SK-N-SH treated with all-trans-retinoic acid at 6 μM for 48 hours (cell line): Measurements from ENCODE around the gene ZBTB7C.

Experiments used
- ATAC-seq: fragments of 200-7000 bp; cut with Tn5 transposase; 3 replicates; pipeline ENCODE4 v1.9.1; 2020; ENCODE audit warnings: mild to moderate bottlenecking, moderate library complexity
- ARNTL ChIP-seq: fragments of 450-650 bp; formaldehyde crosslinking; IDR thresholded peaks from 2 replicates; pipeline ENCODE4 v1.5.0; 2020; ENCODE audit warnings: low read depth, mild to moderate bottlenecking, moderate library complexity, borderline replicate concordance
- BACH2 ChIP-seq: fragments of 250-450 bp; sonication (Bioruptor Pico); IDR thresholded peaks from 2 replicates; pipeline ENCODE4 v1.9.0; 2021; ENCODE audit warnings: mild to moderate bottlenecking, borderline replicate concordance
- CSDC2 ChIP-seq: fragments of 250-450 bp; sonication (Bioruptor Pico); IDR thresholded peaks from 2 replicates; pipeline ENCODE4 v1.5.0; 2020; ENCODE audit warnings: mild to moderate bottlenecking, moderate library complexity
- ESRRG ChIP-seq: fragments of 250-450 bp; sonication (Bioruptor Pico); IDR thresholded peaks from 2 replicates; pipeline ENCODE4 v1.6.1; 2021; ENCODE audit warnings: mild to moderate bottlenecking
- GLIS3 ChIP-seq: fragments of 250-450 bp; sonication (Bioruptor Pico); IDR thresholded peaks from 2 replicates; pipeline ENCODE4 v1.5.0; 2020; ENCODE audit warnings: mild to moderate bottlenecking, moderate library complexity
- ISL1 ChIP-seq: fragments of 250-450 bp; sonication (Bioruptor Pico); IDR thresholded peaks from 2 replicates; pipeline ENCODE4 v2.1.2; 2022; ENCODE audit warnings: mild to moderate bottlenecking, moderate library complexity
- OSR1 ChIP-seq: fragments of 250-450 bp; sonication (Bioruptor Pico); IDR thresholded peaks from 2 replicates; pipeline ENCODE4 v1.8.0; 2022; ENCODE audit warnings: moderate library complexity, mild to moderate bottlenecking, inconsistent platforms
- PPARA ChIP-seq: fragments of 250-450 bp; sonication (Bioruptor Pico); IDR thresholded peaks from 2 replicates; pipeline ENCODE4 v1.5.0; 2020; ENCODE audit warnings: mild to moderate bottlenecking, borderline replicate concordance
- RARB ChIP-seq: fragments of 250-450 bp; sonication (Bioruptor Pico); IDR thresholded peaks from 2 replicates; pipeline ENCODE4 v1.8.0; 2021; ENCODE audit warnings: mild to moderate bottlenecking, moderate library complexity
- SNAI2 ChIP-seq: fragments of 250-450 bp; sonication (Bioruptor Pico); IDR thresholded peaks from 2 replicates; pipeline ENCODE4 v1.5.0; 2020; ENCODE audit warnings: mild to moderate bottlenecking, moderate library complexity
- TCF4 ChIP-seq: fragments of 250-450 bp; sonication (Bioruptor Pico); IDR thresholded peaks from 2 replicates; pipeline ENCODE4 v1.8.0; 2021; ENCODE audit warnings: mild to moderate bottlenecking, moderate library complexity, borderline replicate concordance
- ZC3H10 ChIP-seq: fragments of 250-450 bp; sonication (Bioruptor Pico); IDR thresholded peaks from 2 replicates; pipeline ENCODE4 v1.5.1; 2021; ENCODE audit warnings: mild to moderate bottlenecking, moderate library complexity
- ZFP3 ChIP-seq: fragments of 250-450 bp; sonication (Bioruptor Pico); IDR thresholded peaks from 2 replicates; pipeline ENCODE4 v1.5.0; 2020; ENCODE audit warnings: mild to moderate bottlenecking, moderate library complexity
- ZFP30 ChIP-seq: fragments of 450-650 bp; formaldehyde crosslinking; IDR thresholded peaks from 2 replicates; pipeline ENCODE4 v1.5.0; 2022; ENCODE audit warnings: mild to moderate bottlenecking, moderate library complexity
- ZNF565 ChIP-seq: fragments of 450-650 bp; formaldehyde crosslinking; conservative IDR thresholded peaks from 2 replicates; pipeline ENCODE4 v1.5.0; 2020; ENCODE audit warnings: low read depth, mild to moderate bottlenecking, moderate library complexity
- ZNF70 ChIP-seq: fragments of 450-650 bp; formaldehyde crosslinking; IDR thresholded peaks from 2 replicates; pipeline ENCODE4 v1.5.0; 2020; ENCODE audit warnings: mild to moderate bottlenecking, moderate library complexity
- ZNF8 ChIP-seq: fragments of 450-650 bp; formaldehyde crosslinking; IDR thresholded peaks from 2 replicates; pipeline ENCODE4 v1.5.0; 2020; ENCODE audit warnings: mild to moderate bottlenecking, moderate library complexity
- TF ChIP-seq, protein P1 (sequence below): fragments of 250-450 bp; sonication (Bioruptor Pico); IDR thresholded peaks from 2 replicates; pipeline ENCODE4 v1.5.1; 2021; ENCODE audit warnings: mild to moderate bottlenecking, moderate library complexity
- TF ChIP-seq, protein P2 (sequence below): fragments of 250-450 bp; sonication (Bioruptor Pico); IDR thresholded peaks from 2 replicates; pipeline ENCODE4 v1.5.0; 2020; ENCODE audit warnings: mild to moderate bottlenecking, moderate library complexity
- TF ChIP-seq, protein P3 (sequence below): fragments of 250-450 bp; sonication (Bioruptor Pico); IDR thresholded peaks from 2 replicates; pipeline ENCODE4 v1.8.0; 2020; ENCODE audit warnings: mild to moderate bottlenecking, moderate library complexity, borderline replicate concordance
- TF ChIP-seq, protein P4 (sequence below): fragments of 250-450 bp; sonication (Bioruptor Pico); IDR thresholded peaks from 2 replicates; pipeline ENCODE4 v1.5.1; 2020; ENCODE audit warnings: low read depth, mild to moderate bottlenecking, moderate library complexity
- TF ChIP-seq, protein P5 (sequence below): fragments of 250-450 bp; sonication (Bioruptor Pico); IDR thresholded peaks from 2 replicates; pipeline ENCODE4 v1.8.0; 2021; ENCODE audit warnings: low read depth, mild to moderate bottlenecking, moderate library complexity, borderline replicate concordance

The ZBTB7C gene

DNA sequence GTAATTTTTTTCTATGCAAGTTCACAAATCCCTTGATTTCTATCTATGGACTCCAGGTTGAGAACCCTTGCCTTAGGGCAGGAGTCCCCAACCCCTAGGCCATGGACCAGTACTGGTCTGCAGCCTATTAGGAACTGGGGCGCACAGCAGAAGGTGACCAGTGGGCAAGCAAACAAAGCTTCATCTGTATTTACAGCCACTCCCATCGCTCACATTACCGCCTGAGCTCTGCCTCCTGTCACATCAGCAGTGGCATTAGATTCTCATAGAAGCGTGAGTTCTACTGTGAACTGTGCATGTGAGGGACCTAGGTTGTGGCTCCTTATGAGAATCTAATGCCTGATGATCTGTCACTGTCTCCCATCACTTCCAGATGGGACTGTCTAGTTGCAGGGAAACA is 408.5 kb downstream of the ZBTB7C start:
- TF ChIP-seq TCF4 (CRISPR knock-in tag): no peak
- TF ChIP-seq, protein P1, sequence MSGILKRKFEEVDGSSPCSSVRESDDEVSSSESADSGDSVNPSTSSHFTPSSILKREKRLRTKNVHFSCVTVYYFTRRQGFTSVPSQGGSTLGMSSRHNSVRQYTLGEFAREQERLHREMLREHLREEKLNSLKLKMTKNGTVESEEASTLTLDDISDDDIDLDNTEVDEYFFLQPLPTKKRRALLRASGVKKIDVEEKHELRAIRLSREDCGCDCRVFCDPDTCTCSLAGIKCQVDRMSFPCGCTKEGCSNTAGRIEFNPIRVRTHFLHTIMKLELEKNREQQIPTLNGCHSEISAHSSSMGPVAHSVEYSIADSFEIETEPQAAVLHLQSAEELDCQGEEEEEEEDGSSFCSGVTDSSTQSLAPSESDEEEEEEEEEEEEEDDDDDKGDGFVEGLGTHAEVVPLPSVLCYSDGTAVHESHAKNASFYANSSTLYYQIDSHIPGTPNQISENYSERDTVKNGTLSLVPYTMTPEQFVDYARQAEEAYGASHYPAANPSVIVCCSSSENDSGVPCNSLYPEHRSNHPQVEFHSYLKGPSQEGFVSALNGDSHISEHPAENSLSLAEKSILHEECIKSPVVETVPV (CRISPR knock-in tag): no peak
- TF ChIP-seq ZNF8 (CRISPR knock-in tag): no peak
- TF ChIP-seq, protein P2, sequence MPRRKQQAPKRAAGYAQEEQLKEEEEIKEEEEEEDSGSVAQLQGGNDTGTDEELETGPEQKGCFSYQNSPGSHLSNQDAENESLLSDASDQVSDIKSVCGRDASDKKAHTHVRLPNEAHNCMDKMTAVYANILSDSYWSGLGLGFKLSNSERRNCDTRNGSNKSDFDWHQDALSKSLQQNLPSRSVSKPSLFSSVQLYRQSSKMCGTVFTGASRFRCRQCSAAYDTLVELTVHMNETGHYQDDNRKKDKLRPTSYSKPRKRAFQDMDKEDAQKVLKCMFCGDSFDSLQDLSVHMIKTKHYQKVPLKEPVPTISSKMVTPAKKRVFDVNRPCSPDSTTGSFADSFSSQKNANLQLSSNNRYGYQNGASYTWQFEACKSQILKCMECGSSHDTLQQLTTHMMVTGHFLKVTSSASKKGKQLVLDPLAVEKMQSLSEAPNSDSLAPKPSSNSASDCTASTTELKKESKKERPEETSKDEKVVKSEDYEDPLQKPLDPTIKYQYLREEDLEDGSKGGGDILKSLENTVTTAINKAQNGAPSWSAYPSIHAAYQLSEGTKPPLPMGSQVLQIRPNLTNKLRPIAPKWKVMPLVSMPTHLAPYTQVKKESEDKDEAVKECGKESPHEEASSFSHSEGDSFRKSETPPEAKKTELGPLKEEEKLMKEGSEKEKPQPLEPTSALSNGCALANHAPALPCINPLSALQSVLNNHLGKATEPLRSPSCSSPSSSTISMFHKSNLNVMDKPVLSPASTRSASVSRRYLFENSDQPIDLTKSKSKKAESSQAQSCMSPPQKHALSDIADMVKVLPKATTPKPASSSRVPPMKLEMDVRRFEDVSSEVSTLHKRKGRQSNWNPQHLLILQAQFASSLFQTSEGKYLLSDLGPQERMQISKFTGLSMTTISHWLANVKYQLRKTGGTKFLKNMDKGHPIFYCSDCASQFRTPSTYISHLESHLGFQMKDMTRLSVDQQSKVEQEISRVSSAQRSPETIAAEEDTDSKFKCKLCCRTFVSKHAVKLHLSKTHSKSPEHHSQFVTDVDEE: no peak
- TF ChIP-seq BACH2 (CRISPR knock-in tag): no peak
- TF ChIP-seq ZNF565 (CRISPR knock-in tag): no peak
- no peak for ATAC-seq

DNA sequence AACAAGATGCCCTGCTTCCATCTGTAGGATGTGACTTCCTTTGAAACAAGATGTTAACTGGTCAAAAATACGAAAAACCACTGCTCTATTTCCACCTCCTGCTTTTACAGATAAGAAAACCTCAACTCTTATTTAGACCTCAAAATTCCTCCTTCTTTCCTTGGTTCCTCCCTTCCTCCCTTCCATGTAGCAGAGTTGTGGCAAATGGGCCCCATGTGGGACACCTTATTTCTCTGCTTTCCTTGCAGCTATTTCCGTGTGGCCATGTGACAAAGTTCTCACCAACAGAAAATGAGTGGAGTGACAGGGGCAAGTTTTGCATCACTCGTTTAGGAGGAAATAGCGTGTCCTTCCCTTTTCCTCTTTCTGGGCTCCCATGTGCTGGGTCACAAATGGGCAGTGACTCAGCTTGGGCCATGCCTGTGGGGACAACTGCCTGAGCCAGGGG is 409.4 kb downstream of the ZBTB7C start:
- TF ChIP-seq BACH2 (CRISPR knock-in tag): no peak
- no peak for TF ChIP-seq ZFP3 (CRISPR knock-in tag)
- no peak for TF ChIP-seq ZC3H10 (CRISPR knock-in tag)
- TF ChIP-seq CSDC2: no peak
- no peak for TF ChIP-seq ZNF70 (CRISPR knock-in tag)
- TF ChIP-seq, protein P3, sequence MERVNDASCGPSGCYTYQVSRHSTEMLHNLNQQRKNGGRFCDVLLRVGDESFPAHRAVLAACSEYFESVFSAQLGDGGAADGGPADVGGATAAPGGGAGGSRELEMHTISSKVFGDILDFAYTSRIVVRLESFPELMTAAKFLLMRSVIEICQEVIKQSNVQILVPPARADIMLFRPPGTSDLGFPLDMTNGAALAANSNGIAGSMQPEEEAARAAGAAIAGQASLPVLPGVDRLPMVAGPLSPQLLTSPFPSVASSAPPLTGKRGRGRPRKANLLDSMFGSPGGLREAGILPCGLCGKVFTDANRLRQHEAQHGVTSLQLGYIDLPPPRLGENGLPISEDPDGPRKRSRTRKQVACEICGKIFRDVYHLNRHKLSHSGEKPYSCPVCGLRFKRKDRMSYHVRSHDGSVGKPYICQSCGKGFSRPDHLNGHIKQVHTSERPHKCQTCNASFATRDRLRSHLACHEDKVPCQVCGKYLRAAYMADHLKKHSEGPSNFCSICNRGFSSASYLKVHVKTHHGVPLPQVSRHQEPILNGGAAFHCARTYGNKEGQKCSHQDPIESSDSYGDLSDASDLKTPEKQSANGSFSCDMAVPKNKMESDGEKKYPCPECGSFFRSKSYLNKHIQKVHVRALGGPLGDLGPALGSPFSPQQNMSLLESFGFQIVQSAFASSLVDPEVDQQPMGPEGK (CRISPR knock-in tag): no peak
- TF ChIP-seq RARB: no peak
- no peak for TF ChIP-seq TCF4 (CRISPR knock-in tag)
- no peak for TF ChIP-seq GLIS3 (CRISPR knock-in tag)
- TF ChIP-seq ZFP30 (CRISPR knock-in tag): no peak
- TF ChIP-seq ISL1 (CRISPR knock-in tag): no peak
- TF ChIP-seq, protein P4, sequence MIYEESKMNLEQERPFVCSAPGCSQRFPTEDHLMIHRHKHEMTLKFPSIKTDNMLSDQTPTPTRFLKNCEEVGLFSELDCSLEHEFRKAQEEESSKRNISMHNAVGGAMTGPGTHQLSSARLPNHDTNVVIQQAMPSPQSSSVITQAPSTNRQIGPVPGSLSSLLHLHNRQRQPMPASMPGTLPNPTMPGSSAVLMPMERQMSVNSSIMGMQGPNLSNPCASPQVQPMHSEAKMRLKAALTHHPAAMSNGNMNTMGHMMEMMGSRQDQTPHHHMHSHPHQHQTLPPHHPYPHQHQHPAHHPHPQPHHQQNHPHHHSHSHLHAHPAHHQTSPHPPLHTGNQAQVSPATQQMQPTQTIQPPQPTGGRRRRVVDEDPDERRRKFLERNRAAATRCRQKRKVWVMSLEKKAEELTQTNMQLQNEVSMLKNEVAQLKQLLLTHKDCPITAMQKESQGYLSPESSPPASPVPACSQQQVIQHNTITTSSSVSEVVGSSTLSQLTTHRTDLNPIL (CRISPR knock-in tag): no peak
- TF ChIP-seq SNAI2 (CRISPR knock-in tag): no peak
- no peak for TF ChIP-seq ESRRG (CRISPR knock-in tag)
- TF ChIP-seq OSR1 (CRISPR knock-in tag): no peak
- TF ChIP-seq, protein P5, sequence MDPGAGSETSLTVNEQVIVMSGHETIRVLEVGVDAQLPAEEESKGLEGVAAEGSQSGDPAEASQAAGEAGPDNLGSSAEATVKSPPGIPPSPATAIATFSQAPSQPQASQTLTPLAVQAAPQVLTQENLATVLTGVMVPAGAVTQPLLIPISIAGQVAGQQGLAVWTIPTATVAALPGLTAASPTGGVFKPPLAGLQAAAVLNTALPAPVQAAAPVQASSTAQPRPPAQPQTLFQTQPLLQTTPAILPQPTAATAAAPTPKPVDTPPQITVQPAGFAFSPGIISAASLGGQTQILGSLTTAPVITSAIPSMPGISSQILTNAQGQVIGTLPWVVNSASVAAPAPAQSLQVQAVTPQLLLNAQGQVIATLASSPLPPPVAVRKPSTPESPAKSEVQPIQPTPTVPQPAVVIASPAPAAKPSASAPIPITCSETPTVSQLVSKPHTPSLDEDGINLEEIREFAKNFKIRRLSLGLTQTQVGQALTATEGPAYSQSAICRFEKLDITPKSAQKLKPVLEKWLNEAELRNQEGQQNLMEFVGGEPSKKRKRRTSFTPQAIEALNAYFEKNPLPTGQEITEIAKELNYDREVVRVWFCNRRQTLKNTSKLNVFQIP (CRISPR knock-in tag): no peak
- no peak for TF ChIP-seq ARNTL
- ATAC-seq: no peak

DNA sequence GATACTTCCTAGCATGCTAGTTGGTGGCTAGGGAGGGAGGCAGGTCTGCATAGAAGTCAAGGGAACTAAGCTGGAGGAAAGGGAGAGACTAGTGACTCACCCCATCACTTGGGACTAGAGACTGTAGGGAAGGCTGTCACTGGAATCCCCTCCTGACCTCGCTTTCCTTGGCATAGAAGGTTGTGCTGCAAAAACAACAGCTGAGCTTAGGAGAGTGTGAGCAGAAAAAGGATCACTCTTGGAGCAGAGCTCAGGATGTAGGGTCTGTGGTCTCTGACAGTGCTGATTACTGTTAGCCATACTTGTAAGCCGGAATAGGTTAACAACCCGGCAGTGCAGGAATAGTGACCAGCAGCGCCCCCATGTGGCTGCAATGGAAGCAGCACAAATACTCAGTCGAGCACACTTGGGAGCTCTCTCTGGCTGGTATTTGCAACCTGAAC is 411.8 kb downstream of the ZBTB7C start:
- no peak for TF ChIP-seq GLIS3 (CRISPR knock-in tag)
- no peak for ATAC-seq

DNA sequence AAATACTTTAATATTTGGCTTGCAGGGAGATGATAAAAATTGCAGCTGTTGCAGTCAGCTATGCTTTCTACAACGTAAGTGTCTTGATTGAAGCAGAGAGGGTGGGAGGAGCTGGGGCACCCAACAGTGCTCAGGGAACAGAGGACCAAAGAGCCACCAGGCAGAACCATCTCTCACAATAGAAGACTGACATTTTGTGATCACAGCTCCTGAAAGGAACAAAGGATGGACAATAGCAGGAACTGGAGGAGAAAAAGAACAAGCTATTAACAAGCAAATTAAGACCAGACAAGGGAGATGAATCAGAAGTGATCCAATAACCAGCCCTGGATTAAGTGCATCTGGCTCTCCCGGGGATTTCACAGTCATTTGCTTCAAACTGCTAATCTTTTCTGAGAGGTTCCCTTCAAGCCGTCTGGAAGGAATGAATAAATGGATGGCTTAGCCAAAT is 413.1 kb downstream of the ZBTB7C start:
- TF ChIP-seq RARB (no peak), ISL1 (CRISPR knock-in tag) (no peak; the same call in 1 of the 2 replicates), PPARA (CRISPR knock-in tag) (no peak), GLIS3 (CRISPR knock-in tag) (no peak), SNAI2 (CRISPR knock-in tag) (no peak), CSDC2 (no peak), ZC3H10 (CRISPR knock-in tag) (no peak), OSR1 (CRISPR knock-in tag) (no peak)
- TF ChIP-seq, protein P1 (CRISPR knock-in tag): no peak
- TF ChIP-seq, protein P2: no peak
- TF ChIP-seq, all 23 proteins: peak for 0
- ATAC-seq: no peak
